Measurements from ENCODE around the gene MED12L. TPM values are rescaled to one million over a fixed set of nuclear protein-coding genes. Genes with fewer than 3 reads are reported as not detected.
"Not testable (repeated sequence)": the region's sequence is repeated elsewhere in the genome, so short reads cannot be mapped to it uniquely, and the experiment has no call there.

Gene MED12L
- total RNA-seq, 2 donors from 2014 or later = 15.5 to 28.9 TPM

GRCh38 chr3:151075869-151076562 lies 9.4 kb upstream of the MED12L start:
- no peaks in the 10 kb centered on the region for H3K36me3 ChIP-seq (ENCODE audit: control insufficient read depth, insufficient read depth, low read length)
- no peak overlapping the region for H3K27ac Mint-ChIP-seq
- H3K27me3 Mint-ChIP-seq (ENCODE audit: insufficient read depth) = peaks cover 3% of the 10 kb centered on the region
- no peaks in the 10 kb centered on the region for H3K36me3 Mint-ChIP-seq (ENCODE audit: low read depth)
- H3K4me3 ChIP-seq (ENCODE audit: low read length) = no peak overlapping the region
- 89 to 90% methylated on average over 2 to 3 of the region's 3 CpGs for WGBS, 2 experiments (ENCODE audit: insufficient coverage in 1 of 2, insufficient read length in 1 of 2)
- H3K9me3 Mint-ChIP-seq = no peaks in the 10 kb centered on the region
- H3K27me3 ChIP-seq (ENCODE audit: control insufficient read depth, insufficient read depth, low read length, poor library complexity, severe bottlenecking) = peaks cover 9% of the 10 kb centered on the region
- TF ChIP-seq CTCF (conservative IDR thresholded peaks at IDR 0.05) = no peak
- no peaks in the 10 kb centered on the region for H3K4me1 Mint-ChIP-seq
- no peak for DNase-seq
- H3K4me3 Mint-ChIP-seq = no peak overlapping the region
- H3K9ac ChIP-seq (ENCODE audit: extremely low read depth, low read length, poor library complexity, severe bottlenecking) = no peak overlapping the region
- H3K9me3 ChIP-seq (ENCODE audit: control insufficient read depth, low read length) = no peaks in the 10 kb centered on the region
- H3K27ac ChIP-seq (ENCODE audit: low read depth, low read length) = no peak overlapping the region
- no peaks in the 10 kb centered on the region for H3K4me1 ChIP-seq (ENCODE audit: control insufficient read depth, insufficient read depth, low read length)

DNA sequence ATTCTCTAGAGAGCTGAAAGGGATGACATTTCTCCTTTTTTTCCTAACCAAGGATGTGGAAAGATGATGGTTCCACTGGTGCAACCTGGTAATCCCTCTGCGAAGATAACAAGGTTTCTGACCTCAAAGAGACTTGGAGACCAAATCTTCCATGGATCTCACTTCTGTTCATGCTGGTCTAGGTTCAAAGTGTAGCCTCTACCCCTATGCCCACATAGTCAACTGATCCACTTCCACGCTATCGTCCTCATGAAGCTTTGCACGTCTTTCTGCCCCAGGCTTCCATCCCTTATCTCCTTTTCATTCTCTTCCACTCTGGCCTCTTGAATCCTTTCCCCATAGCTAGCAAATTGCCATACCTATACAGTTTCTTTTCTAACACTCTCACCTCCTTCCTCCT lies 8.8 kb upstream of the MED12L start:
- Mint-ChIP-seq H3K36me3 (ENCODE audit: low read depth) (no peaks in the 10 kb centered on the region), H3K27ac (no peak overlapping the region), H3K4me3 (no peak overlapping the region), H3K9me3 (no peaks in the 10 kb centered on the region), H3K27me3 (ENCODE audit: insufficient read depth) (peaks cover 4% of the 10 kb centered on the region), H3K4me1 (no peaks in the 10 kb centered on the region)
- Histone ChIP-seq H3K4me3 (ENCODE audit: low read length) (no peak overlapping the region), H3K4me1 (ENCODE audit: control insufficient read depth, insufficient read depth, low read length) (no peaks in the 10 kb centered on the region), H3K27ac (ENCODE audit: low read depth, low read length) (no peak overlapping the region), H3K9ac (ENCODE audit: extremely low read depth, low read length, poor library complexity, severe bottlenecking) (no peak overlapping the region), H3K27me3 (ENCODE audit: control insufficient read depth, insufficient read depth, low read length, poor library complexity, severe bottlenecking) (peaks cover 9% of the 10 kb centered on the region), H3K36me3 (ENCODE audit: control insufficient read depth, insufficient read depth, low read length) (no peaks in the 10 kb centered on the region), H3K9me3 (ENCODE audit: control insufficient read depth, low read length) (no peaks in the 10 kb centered on the region)
- TF ChIP-seq CTCF (conservative IDR thresholded peaks at IDR 0.05) = no peak
- WGBS, 2 experiments (ENCODE audit: insufficient coverage in 1 of 2, insufficient read length in 1 of 2) = 96 to 98% methylated on average over 4 of the region's 4 CpGs
- no peak for DNase-seq

- not testable (repeated sequence) for DNase-seq; H3K4me3 Mint-ChIP-seq; H3K9ac ChIP-seq (ENCODE audit: extremely low read depth, low read length, poor library complexity, severe bottlenecking); H3K4me1 ChIP-seq (ENCODE audit: control insufficient read depth, insufficient read depth, low read length); H3K9me3 Mint-ChIP-seq; H3K4me3 ChIP-seq (ENCODE audit: low read length); H3K9me3 ChIP-seq (ENCODE audit: control insufficient read depth, low read length); H3K27ac Mint-ChIP-seq; H3K36me3 ChIP-seq (ENCODE audit: control insufficient read depth, insufficient read depth, low read length); H3K27ac ChIP-seq (ENCODE audit: low read depth, low read length); H3K36me3 Mint-ChIP-seq (ENCODE audit: low read depth)
- peaks cover 14% of the 10 kb centered on the region for H3K27me3 ChIP-seq (ENCODE audit: control insufficient read depth, insufficient read depth, low read length, poor library complexity, severe bottlenecking)
- Mint-ChIP-seq H3K4me1 (peaks cover 22% of the 10 kb centered on the region), H3K27me3 (ENCODE audit: insufficient read depth) (peaks cover 15% of the 10 kb centered on the region)
- 100% methylated on average over 1 of the region's 1 CpG; no CpG with 5 or more reads in 1 of the 2 experiments for WGBS, 2 experiments (ENCODE audit: insufficient coverage in 1 of 2, insufficient read length in 1 of 2)
These were observed 4.4 kb upstream of the MED12L start for GRCh38 chr3:151081082-151081481.
